Stimulated activated CD8-positive, alpha-beta memory T cell treated with anti-CD3 and anti-CD28 coated beads, Interleukin-15, amount 100 ng/mL, for 1 hour (primary cell): ENCODE results near the gene CLCNKB.
"Not testable (repeated sequence)": the region's sequence is repeated elsewhere in the genome, so short reads cannot be mapped to it uniquely, and the experiment has no call there.

Source experiments
- DNase-seq: peaks from one replicate; pipeline ENCODE4 v3.0.0-alpha.2; 2020; ENCODE audit warnings: low read depth

CLCNKB gene

DNA sequence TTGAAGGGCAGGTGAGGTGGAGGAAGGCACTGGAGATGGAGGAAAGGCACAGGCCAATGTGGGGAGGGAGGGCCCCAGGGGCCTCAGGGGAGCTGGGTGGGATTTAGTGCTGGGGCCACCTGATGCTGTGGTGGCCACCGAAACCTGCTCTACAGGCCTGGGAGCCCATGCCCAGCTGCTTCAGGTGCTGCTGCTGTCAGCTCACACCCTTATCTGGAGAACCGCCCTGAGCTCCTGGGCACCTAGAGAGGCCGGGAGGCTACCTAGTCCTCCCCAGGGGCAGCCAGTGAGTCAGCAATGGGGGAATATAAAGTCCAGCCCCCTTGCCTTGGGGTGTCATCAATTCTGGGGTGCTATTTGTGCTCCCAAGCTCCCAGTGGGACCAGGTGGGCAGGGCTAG lies 17.7 kb downstream of the CLCNKB start:
- no peak for DNase-seq

DNA sequence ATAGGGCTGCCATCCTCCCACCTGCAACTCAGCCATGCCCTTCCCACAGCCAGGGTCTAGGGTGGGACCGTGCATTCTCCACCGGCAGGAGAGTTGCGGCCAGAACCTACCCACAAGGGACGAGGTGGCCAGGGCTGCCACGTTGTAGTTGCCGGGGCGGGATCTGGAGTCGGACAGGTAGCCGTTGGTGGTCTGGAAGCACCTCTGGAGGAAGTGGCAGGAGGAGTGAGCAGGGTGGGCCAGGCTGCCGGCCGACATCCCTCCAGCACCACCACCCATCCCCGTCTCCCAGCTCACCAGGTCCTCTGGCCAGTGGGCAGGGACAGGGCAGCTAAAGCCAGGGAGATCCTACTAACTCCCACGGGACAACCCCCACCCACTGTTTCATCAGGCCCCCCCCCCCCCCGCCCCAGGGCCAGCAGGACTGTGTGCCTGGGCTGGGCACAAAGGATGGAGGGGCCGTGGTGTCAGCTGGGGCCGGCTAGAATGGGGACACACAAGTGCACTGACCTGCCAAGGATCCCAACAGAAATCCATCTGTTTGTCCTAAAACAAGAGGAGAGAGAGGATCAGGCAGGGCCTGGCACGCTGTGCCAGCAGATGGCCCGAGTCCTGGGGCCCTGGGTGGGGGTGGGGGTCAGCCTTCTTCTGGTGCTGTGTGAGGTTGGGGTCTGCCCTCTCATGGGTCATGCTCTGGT lies 18.6 kb downstream of the CLCNKB start:
- DNase-seq, result not testable (repeated sequence)

DNA sequence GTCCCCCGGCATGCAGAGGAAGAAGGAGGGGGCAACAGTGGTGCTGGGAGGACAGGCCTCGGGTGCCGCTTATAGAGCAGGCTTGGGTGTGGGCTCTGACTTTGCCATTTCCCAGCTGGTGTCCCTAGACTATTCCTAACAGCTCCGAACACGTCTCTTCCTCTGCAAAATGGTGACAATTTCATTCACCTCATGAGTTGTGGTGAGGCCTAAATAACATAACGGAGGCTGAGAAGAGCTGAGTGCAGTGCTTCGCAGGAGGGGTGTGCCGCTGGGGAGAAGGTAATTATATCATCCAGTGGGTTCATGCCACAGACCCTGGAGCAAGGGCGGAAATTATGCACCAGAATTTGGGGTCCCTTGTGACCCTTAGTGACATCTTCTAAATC lies 19.1 kb downstream of the CLCNKB start:
- DNase-seq, result not testable (repeated sequence)

GRCh38 chr1:16063226-16063829 lies 19.7 kb downstream of the CLCNKB start:
- no peak for DNase-seq

- DNase-seq, result no peak
Observed at GRCh38 chr1:16063921-16064320, 20.3 kb downstream of the CLCNKB start.

DNA sequence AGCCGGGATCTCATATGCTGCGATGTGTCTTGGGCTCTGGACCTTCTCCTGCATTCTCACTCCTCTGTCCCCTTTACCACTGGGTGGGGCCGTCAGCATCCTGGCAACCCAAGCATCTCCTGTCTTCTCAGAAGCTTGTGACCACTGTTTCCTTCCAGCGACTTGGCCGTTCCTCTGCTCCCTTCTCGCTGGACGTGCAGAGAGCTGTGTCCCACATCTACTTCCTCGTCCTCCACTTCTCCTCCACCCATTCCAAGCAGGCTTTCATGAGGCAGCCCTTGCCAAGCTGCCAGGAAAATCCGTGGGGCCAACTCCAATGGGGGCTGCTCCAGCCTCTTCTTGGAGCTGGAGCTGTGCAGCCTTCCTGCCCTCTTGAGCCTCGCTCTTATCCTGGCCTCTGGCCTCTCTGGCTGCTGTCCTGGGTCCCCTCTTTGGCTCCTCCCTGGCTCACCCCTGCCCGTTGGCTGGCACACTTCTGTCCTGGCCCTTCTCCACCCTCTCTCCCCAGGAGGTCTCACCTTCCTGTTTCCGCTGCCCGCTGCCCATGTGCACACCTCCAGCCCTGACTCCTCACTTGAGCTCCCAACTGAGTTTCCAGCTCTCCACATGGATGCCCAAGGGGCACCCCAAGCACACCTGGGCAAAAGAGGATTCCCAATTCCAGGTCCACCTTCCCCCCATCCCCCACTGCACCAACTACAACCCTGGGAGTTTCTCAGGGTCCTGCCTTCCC lies 21.1 kb downstream of the CLCNKB start:
- DNase-seq, result no peak

DNA sequence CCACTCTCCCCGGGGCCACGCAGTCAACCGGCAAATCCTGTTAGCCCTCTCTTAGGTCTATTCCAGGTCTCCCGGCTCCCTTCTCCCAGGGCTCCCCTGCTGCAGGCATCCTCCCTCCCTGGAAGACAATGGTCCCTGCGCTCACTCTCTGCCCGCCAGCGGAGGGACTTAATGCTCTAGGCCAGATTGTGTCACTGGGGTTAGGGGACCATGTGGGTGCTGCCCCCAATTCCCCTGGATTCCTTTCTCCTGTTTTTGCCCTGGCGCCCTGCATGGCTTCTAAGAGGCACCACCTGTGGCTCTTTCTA lies 21.6 kb downstream of the CLCNKB start:
- DNase-seq, result no peak

GRCh38 chr1:16066245-16066644 lies 22.7 kb downstream of the CLCNKB start:
- no peak for DNase-seq

- no peak for DNase-seq
Observed at GRCh38 chr1:16067127-16067768, 23.7 kb downstream of the CLCNKB start.

DNA sequence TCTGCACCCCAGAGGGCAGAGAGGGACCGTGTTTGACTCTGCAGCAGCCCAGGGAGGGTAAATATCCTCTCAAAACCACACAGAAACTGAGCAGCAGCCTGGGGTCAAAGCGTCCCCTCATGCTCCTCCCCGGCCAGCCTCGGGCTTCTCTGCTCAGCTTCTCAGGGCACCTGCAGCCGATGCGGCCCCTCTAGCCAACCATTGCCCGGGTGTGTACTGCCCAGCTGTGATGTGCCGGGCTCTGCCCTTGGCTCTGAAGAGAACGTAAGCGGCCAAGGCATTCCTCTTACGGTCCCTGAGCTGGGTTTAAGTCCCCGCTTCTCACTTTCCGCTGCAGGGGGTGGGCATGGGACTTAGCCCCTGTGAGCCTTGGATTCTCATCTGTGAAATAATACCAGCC lies 24.4 kb downstream of the CLCNKB start:
- DNase-seq, result no peak

GRCh38 chr1:16068356-16069270 lies 25.0 kb downstream of the CLCNKB start:
- no peak for DNase-seq

- DNase-seq, result no peak
Observed at GRCh38 chr1:16070640-16071355, 27.2 kb downstream of the CLCNKB start.

DNA sequence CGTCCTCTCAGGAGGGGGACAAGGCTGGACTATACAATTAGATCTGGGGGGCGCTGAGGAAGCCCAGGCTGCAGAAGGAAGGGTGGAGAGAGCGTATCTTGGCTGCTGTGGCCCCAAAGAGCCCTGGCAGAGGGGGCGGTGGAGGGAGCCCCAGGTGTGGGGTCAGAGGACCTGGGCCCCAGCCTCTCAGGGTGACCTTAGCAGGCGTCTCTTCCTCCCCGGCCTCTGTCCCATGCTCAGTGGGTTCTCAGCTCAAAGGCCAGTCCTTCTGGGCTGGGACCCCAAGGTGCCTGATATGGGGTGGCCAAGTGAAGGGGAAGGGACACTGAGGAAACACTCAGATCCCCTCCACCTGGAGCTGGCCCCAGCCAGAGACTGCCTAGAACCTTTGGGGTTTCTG lies 28.0 kb downstream of the CLCNKB start:
- no peak for DNase-seq

DNA sequence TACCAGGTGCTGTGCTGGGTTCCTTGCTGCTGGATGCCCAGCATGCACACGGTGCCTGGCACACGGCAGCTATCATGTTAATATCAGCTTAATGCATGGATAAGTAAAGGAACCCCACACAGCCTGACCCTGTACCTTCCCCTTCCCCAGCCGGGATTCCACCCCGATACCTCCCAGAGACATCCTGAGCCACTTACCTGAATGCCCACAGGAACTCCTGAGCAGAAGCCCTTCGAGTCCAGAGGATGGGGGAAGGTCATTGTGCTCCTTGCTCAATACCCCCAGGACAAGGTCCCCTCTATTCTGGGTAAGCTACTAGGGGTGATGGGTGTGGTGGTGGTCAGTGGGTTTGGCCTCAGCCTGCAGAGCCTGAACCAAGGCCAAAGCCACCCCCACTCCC lies 28.5 kb downstream of the CLCNKB start:
- DNase-seq, result no peak

GRCh38 chr1:16072616-16073484 lies 29.3 kb downstream of the CLCNKB start:
- no peak for DNase-seq

GRCh38 chr1:16073490-16074119 lies 30.0 kb downstream of the CLCNKB start, which contains the start of gene FAM131C:
Gene FAM131C, minus strand, starts transcription at chr1:16073651. Its CDS starts 209 bp downstream, at chr1:16073442.
- no peak for DNase-seq

DNA sequence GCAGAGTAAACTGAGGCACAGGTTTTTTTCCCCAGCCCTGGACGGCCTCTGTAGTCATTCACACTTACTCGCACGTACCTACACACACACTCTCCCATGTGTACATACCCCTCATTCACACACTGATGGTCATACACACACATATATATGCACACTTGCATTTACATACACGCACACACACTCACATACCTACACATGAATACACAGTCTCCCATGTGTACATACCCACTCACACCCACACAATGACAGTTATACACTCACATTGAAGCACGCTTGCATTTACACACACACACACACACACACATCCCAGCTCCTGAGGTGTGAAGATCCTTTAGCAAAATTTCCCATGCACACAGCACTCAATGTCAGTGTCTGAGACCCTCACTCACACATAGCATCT lies 30.6 kb downstream of the CLCNKB start:
- DNase-seq, result no peak

DNA sequence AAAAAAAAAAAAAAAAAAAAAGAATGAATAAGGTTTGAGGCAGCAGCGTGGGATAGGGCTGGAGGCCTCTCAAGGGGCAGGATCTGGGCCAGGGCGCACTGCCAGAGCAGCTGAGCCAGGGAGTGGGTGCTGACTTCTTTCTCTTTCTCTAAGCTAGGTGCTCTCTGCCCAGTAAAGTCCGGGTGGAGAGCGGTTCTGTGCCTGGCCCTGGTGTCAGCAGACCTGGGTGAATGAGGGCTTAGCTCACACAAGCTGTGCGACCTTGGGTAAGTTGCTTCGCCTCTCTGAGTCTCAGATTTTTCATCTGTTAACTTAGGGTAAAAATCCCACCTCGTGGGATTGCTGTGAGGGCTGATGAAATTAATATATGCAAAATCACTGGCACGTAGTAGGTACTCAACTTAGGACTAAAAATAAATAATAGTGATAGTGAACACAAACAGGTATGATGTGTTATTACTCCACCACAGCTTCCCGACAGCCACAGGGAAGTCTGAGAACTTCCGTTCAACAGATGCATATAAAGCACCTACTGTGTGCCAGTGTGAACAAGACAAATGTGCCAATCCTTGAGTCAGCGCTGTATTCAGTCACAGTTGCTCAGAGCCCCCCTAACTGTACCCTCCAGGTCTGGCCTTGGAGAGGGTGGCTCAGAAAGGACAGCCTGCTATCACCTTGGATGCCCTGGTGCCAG lies 31.9 kb downstream of the CLCNKB start:
- DNase-seq, result no peak
